GM19238 (cell line): ENCODE results near the gene PTPN3.

Experiments
- DNase-seq: peaks from one replicate; pipeline ENCODE4 v3.0.0; 2011; ENCODE audit warnings: low spot score; ENCODE audit not compliant: insufficient read length

PTPN3 gene

DNA sequence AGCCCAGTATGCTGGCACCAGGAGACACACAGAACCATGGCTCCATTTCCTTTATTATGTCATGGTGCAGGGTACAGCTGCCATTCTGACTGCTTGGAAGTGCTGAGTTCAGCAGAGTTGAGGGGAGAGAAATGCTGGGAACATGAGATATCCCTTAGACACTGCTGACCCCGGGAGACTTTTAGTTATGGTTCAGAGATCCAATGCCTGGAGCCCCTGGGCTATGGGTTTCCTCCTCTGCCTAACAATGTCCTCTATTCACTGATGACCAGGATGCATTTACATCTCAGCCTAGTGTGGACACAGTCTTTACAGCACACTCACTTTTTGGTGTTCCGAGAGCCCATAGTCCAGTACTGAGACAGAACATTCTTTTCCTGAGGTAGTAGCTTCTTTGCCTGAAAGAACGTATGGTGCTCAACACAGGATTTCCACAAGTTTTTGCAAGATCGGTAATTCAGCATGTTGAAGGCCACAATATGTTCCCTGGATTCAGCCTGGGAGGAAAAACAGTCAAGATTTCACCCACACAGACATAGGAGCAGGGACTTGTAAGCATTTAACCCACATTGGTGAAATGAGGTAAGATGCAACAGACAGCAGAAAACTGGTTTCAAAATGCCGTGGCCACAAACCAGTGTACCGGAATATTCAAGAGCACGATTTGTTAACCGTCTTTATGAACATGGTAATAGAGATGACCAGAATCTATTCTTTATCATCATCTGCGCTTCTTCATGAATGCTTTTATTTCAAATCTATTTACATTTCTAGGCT, 71.3 kb downstream of the PTPN3 start:
- DNase-seq = no peak

DNA sequence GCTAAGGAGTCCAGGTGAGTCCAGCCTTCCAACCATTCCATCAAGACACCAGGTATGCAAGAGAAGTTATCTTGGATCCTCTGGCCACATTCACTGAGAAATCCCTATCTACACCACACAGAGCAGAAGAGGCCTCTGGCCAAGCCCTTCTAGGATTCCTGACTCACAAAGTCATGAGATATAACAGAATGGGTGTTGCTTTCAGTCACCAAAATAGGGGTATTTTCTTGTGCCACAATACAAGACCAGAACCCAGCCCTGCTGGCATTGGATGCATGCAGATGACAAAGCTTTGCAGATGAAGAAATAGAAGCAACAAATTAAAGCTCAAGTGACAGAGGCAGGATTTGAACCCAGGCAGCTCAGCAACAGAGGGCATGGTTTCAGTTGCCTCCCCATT, 73.5 kb downstream of the PTPN3 start:
- DNase-seq = no peak

DNA sequence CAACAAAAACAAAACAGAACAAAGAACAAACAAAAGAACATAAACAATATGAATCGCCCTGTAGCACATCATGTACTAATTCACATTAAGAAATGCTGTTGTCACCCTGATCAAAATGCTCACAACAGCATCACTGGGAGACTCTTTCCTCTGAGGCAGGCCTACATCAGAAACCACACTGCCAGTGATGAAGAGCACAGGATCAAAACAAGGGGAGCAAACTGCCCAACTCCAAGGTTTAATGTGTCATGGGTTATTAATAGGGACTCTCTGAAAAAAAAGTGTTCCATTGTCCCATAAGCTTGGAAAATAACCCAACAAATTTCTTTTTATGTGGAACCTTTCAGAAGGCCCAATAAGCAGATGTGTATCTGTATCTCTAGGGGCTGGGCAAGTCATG, 74.2 kb downstream of the PTPN3 start:
- DNase-seq = no peak

DNA sequence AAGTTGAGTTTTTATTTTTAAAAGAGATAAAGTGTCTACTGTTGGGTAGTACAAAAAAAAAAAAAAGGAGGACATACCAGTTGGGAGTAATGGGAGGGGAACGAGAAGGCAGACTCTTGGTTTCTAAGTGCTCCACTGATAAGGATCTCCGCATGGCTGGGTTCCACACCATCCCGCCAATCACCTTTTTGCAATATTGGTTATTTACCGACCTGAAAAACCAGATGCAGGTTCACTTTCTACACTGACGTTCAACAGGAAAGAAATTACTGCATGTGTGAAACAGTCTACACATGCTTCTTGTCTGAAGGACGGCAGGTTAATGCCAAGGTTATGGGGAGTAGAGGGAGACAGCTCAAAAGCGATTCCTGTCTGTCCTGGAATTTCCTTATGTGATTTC, 75.5 kb downstream of the PTPN3 start:
- no peak for DNase-seq

- DNase-seq = no peak
These were observed 76.8 kb downstream of the PTPN3 start for GRCh38 chr9:109421026-109421970.

GRCh38 chr9:109419531-109419930, 78.6 kb downstream of the PTPN3 start:
- no peak for DNase-seq

GRCh38 chr9:109418827-109419226, 79.3 kb downstream of the PTPN3 start:
- DNase-seq = no peak

DNA sequence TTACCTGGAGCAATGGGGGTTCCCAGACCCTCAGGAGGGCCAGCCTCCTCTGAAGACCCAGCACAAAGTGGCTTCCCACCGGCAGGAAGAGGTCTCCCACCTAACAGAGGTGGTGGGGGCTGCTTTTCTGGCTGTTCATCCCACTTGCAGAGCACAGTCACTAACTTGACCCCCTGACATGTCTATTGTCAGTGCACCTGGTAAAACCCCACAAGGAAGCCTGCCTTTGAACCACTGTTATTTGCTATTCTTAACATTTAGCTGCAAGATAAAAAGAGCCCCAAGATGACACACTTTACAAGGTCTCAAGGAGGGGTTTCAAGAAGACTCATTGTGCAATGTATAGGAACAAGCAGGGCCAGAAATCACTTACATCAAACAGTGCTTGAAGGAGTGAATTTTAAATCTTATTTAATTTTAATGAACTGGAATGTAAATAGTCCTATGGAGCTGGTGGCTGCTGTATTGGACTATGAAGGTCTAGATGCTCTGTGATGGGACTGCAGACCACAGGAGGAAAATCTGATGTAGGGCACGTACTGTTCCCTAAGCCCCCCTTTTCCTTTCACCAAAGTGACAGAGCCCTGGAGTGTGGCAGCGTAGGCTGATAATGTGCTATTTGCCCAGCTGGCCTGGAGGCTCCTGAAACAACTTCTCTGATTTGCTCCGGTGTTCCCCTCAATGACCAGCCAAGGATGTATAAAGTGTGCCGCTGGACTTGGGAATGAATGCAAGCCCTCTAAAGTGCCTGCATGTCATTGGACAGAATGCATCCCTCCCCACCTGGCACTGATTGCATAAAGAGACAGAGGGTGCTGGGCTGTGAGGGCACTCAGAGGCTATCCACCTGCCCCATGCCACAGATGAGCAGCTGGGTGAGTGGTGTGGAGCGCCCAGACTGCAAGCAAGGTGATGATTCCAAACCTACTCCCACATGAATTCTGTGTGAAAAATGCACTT, 80.2 kb downstream of the PTPN3 start:
- no peak for DNase-seq

GRCh38 chr9:109417054-109417453, 81.1 kb downstream of the PTPN3 start:
- no peak for DNase-seq

DNA sequence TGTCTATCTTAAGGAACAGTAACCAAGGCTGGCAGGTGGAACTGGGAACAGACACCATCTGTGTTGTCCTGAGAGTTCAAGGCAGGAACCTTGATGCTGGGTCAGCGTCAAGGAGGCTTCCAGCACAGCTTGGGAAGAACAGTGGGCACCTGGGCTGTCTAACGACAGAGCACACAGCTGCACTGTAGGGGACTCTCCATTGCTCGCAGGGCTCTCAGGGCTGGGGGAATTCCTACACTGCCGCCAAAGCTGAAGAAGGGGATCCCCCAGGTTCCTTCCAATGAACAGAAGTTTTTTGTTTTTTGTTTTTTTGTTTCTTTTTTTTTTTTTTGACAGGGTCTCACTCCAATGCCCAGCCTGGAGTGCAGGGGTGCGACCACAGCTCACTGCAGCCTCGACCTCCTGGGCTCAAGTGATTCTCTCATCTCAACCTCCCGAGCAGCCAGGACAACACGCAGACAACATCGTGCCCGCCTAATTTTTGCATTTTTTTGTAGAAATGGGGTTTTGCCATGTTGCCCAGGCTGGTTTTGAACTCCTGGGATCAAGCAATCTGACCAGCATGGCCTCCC, 81.9 kb downstream of the PTPN3 start:
- DNase-seq = no peak

DNA sequence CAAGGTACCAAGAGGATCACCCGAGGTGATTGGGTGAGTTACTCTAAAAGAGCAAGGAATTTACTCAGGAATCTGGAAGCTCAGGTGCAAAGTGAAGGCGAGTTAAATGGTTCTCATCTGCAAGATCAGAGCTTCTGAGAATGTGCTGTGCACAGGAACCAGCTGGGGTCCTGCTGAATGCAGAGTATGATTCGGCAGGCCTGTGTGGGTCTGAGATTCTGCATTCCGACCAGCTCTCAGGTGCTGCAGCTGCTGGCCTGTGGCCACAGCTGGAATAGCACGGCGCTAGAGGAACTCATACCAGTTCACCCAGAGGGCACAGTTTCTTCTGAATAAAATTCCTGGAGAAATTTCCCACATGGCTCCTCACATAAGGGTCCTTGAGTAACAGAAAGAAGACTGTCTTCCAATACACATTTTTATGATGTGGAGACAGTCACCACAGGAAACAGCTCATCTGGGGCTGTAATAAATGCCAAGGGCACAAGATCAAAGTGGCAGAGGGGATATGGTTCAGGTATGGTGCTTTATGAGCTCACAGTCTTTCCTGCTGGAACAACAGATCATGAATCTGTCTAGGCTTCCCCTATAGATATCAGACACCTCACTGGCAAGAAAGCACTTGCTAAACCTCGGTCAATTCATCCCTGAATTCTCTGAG, 83.9 kb downstream of the PTPN3 start:
- no peak for DNase-seq

- DNase-seq = no peak
These were observed 86.2 kb downstream of the PTPN3 start for GRCh38 chr9:109411798-109412352.

- DNase-seq = no peak
These were observed 86.9 kb downstream of the PTPN3 start for GRCh38 chr9:109411069-109411761.

- DNase-seq = no peak
These were observed 88.2 kb downstream of the PTPN3 start for GRCh38 chr9:109409773-109410397.

DNA sequence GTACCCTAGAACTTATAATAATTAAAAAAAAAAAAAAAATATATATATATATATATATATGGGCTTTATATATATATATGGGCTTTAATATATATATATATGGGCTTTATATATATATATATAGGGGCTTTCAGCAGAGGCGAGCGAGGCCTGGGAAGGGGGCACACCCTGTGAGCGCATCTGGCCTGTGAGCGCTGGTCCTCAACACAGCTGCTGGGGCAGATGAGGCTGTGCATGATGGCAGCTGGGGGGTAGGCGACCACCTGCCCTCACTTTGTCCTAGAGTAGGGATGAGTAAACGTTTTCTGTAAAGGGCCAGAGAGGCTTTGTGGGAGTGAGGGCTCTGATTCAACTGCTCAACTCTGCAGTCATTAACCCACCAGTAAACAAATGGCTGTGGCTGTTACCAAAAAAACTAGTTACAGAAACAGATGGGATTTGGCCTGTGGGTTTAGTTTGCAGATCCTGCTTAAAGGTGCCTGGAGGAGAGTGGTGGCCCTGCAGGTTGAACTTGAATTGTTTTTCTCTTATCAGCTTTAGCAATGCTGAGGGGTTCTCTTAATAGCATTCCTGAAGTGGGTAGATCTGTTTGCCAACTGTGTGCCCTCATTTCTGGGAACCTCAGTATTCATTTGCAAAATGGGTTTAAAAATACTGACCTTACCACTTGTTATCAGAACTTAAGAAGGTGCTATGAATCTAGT, 89.2 kb downstream of the PTPN3 start:
- no peak for DNase-seq

- no peak for DNase-seq
These were observed 94.3 kb downstream of the PTPN3 start for GRCh38 chr9:109403766-109404320.

DNA sequence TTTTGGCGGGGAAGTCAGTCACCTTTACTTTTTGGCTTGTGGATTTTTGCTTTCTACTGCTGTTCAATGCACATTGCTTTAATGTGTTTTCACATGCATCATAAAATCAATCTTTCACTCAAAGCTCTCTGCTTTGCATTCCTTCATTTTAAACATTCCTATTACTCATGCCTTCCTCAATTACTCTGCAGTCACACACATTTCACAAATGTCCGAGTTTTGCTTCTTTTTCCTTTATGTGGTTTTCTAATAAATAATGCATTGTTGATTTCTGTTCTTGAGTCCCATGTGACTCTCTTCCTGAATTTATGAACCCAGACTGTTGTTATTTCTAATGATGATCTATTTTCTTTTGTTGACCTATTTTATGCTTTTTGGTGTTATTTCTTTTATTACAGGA, 95.0 kb downstream of the PTPN3 start:
- no peak for DNase-seq

- DNase-seq = no peak
These were observed 96.2 kb downstream of the PTPN3 start for GRCh38 chr9:109401990-109402318.
